GM21528 (cell line): ENCODE data around the gene COL23A1.

Source experiments
- ATAC-seq: cut with Tn5 transposase; IDR thresholded peaks from one replicate; pipeline ENCODE4 v1.9.1; 2021; ENCODE audit warnings: mild to moderate bottlenecking, moderate library complexity; ENCODE audit not compliant: unreplicated experiment, low FRiP score

Gene COL23A1

DNA sequence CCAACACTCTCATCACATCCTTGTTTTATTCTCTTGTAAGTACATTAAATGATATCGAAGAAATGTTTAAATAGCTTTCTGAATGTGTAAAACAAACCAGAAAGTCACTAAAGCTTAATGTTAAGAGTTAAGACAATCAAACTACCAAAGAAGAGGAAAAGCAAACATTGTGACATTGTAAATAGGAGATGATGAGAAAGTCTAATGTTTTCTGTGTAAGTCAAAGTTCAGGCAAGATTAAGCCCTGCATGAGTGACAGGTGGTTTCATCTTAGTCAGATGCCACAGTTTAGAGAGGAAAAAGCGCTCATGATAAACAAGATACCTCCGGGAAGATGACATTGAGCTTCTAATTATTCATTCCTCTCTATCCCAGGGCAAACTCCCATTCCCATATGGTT, 306.7 kb downstream of the COL23A1 start:
- no peak for ATAC-seq

DNA sequence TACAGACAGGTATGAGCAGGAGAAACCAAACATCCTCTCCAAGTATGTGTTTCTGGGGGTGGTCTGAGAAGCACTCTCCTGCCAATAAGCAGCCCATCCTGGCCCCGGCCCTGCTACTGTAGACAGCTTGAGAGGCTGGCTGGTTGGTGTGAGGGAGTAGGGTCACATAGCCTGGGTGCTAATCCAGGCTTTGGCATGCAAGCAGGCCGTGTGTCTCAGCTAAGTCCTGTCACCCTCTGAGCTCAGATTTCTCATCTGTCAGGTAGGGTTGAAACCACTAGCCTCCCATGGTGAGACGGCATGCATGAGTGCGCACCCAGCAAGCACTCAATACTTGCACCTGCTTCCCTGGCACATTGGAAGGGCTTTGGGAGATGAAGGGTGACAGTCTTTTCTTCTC, 307.8 kb downstream of the COL23A1 start:
- no peak for ATAC-seq

DNA sequence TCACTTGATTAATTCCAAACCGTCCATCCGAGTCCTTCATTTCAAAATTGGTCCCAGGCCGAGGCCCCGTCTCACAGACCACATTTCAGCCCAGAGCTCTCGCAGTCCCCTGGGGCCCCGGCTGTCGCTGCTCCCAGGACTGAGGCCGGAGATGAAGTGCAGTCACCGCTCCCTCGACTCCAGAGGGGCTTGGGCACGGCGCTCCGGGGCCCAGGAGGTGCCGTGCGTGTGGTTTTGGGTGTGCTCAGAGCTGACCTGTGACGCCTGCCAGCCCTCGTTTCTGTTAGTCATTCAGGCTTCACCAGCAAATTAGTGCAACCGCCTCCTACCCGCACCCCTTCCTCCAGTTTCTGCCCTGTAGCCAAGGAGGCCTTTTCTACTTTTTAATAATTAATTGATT, 308.9 kb downstream of the COL23A1 start:
- ATAC-seq, result no peak

DNA sequence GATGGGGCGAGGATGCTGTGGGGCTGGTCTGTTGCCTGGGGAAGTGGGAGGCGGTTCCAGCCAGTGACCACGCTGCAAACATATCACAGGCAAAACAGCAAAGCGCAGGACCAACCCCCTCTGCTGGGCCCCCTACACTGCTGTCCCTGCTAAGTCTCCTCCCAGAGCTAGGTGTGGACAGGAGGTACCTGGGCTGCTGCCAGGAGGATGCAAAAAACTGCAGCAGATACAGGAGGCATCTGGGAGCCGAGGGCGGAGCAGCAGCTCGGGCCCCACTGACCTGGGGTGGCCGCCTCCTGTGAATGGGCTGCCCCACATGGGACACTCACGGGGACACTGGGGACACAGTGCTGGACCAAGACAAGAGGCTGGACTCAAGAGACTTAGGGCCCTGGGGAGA, 309.6 kb downstream of the COL23A1 start:
- ATAC-seq, result no peak

DNA sequence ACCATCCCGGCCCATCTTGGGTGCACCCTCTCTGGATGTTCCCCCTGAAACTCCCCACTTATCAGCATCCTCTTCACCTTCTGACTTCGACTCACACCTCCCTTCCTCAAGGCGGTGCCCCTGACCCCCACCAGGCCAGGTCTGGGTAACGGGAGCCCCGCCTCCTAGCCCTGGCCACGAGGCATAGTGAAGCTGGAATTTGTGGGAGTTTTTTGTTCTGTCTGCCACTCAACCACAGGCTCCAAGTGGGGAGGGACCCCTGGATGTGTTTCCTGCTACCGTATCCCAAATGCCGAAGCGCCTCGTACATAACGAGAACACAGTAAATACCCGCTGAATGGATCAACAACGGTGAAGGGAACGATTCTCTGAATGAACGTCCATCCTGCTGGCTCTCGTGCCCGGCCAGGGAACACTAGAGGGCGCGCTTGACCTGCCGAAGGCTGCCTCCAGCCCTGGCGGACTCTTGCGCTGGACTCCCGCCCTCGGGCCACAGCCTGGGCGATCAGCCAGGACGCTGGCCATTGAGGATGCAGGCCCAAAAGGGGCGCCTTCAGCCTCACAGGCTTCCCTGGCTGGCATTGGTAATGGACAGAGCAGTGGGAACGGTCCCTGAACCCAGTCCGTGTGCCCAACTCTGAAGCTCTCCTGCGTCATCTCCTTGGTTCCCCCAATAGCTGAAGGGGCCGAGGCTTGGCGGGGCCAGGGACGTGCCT, 310.3 kb downstream of the COL23A1 start:
- ATAC-seq, result no peak

DNA sequence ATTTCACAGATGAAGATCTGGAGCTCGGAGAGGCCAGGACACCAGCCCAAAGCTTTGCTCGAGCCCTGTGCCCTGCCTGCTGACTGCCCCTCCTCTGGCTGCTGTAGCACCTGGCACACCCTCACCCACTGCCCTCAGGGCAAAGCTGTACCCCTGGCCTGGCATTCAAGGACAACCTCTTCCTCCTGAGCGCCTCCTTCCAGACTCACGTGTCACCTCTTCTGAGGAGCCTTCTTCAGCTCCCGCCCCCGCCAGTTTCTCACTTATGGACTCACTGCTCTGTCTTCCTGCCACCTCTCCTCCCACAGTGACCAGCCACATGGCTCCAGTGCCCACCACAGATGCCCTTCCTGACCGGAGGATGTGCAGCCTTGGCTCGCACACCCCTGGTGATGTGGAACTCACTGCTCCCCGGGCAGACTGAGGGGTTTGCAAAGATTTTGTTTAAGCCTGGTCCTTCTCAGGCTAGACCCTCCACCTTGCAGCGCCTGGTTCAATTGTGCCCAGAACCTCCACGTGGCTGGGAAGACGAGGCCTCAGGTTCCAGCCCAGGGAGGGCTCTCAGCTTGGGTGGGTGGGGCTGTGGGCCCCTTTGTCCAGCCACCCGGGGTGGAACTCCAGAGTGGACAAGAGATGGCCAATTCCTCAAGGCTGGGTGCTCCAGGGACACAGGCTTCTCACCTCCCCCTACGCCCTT, 311.0 kb downstream of the COL23A1 start:
- ATAC-seq, result no peak

DNA sequence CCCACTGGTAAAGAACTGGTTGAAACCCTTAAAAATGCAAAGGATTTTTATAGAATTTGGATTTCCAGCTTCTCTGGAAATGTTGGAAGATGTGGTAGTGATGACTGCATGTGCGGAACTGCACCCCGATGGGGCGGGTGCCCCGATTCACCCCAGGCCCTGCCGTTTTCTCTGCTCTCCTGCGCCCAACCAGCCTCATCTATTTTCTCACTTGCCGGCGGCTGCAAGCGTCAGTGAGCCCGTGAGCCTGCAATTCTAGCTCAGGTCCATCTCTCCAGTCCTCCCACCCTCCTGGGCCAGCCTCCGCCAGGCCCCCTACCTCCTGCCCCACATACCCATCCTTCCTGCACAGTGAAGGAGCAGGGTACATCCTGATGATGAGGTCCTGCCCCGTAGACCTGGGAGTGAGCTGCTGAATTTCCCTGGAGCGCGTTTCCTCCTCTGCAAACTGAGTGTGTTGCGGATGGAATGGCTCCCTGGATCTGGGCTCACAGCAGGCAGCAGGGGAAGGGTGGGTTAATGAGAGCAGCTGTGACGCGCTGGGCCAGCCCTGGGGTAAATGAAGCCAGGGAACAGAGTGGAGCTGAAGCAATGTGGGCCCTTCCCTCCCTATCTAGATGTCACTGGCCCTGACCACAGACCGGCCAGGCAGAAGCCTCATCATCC, 311.7 kb downstream of the COL23A1 start:
- ATAC-seq, result no peak

DNA sequence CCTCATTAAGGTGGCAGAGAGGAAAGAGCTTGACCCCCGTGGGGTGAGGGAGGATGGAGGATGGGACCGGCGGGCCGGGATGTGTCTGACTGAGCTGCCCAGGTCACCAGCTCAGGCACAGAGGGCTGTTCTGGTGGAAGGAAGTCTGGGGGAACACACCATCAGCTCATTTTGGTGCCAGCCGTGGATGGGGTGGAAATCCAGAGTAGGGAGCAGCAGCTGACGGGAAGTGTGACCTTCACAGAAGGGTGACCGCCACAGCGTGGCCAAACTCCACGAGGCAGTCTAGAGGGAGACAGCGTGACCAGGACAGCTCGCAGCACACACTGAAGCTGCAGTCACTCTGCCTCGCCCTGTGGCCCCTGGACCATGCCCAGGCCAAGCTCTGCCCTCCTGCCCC, 312.3 kb downstream of the COL23A1 start:
- no peak for ATAC-seq

DNA sequence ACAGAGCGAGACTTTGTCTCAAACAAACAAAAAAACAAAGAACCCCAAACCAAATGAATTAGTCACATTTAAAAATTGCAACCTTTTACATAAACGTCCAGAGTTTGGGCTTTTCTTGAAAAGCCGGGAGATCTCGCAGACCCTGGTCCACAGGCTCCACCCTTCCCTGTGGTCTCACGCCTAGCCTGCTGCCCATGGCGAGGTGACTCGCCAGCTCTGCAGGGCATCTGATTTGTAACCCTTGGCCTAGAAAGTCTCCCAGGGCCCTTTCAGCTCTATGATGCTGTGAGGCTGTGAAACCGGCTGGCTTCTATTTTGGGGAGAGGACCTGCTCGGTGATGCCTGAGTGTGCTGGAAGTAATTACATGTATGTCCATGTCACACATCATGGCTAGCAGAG, 312.8 kb downstream of the COL23A1 start:
- ATAC-seq, result no peak

DNA sequence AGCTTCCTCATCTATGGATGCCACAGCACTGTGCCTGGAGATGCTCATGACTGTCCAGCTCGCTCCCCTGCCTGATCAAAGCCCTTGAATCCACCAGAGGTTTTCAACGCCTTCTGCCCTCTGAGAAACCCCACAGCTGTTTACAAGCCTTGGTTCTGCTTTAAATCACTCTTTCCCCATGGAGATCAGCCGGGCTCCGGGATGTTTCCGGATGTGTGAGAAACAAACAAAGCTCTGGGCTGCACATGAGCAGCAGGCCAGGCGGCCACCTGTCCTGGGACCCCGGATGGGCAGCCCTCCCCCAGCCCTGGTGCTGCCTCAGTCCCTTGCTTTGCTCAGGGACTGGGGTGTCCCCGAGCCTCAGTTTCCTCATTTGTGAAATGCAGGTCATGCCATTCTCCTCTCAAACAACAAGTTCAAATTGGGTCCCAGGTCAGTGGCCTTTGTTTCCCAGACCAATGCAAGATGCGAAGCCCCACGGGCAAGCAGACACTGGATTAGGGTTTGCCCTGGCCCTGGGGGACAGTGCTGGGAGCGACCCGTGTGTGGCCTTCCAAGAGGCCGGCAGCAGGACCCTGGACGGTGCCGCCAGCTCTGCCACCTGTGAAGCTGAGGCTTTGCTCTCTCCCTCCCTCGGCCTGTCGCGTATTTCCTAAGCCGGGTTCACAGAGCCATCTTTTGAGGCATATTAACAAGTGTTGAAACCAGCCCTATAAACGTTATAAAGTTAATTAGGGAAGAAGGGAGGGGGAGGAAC, 315.2 kb downstream of the COL23A1 start:
- no peak for ATAC-seq

DNA sequence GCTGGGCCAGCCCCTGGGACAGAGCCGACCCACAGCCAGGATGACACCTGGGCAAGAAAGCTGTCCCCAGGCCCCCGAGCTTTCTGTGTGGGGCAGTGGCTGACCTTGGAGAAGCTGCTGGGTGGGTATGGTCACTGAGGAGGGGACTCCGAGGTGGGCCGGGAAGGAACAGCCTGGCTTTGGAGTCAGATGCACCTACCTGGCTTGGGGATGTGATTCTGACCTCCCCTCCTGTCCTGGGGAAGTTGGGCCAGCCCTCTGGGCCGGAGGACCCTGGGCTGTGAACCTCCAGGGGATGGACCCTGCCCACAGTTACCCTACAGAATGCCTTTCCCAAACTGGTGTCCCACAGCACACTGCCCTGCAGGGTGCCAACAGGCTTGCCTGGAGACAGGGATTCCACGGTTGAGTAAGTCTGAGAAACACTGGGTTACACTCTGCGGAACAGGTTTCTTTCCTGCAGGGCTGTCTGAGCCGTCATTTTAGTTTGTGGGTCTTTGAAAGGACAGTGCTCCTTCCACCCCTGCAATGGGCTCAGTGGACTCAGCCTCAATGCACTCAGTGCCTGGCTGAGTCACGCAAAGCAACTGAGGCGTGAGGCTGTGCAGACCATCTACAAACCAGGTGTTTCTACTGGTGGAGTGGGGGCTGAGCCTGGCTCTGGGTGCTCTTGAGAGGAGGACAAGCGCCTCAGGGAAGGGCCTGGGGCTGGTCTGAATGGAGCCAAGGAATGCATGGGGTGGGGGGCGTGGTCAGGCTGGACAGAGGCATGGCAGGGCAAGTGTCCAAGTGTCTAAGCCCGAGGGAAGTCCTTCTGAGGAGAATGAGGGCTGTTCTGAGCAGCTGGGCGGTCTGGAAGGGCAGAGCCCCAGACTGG, 316.3 kb downstream of the COL23A1 start:
- no peak for ATAC-seq

DNA sequence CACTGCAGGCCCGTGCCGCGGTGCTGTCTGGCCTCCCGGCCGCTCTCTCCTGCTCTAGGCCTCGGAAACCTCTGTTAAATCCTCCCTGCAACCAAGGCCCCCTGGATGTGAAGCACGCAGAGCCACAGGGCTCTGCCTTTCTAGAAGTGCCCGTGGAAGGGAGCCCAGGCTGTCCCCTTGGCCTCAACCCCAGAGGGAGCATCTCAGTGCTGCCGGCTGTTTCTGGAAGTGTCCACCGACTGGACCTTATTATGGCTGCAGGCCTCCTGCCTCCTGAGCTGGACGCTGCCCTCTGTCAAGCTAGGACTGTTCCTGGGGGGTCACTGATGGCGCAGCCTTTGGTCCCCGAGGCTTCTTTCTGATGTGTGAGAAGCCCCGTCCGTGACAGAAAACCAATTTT, 317.2 kb downstream of the COL23A1 start:
- ATAC-seq, result no peak

DNA sequence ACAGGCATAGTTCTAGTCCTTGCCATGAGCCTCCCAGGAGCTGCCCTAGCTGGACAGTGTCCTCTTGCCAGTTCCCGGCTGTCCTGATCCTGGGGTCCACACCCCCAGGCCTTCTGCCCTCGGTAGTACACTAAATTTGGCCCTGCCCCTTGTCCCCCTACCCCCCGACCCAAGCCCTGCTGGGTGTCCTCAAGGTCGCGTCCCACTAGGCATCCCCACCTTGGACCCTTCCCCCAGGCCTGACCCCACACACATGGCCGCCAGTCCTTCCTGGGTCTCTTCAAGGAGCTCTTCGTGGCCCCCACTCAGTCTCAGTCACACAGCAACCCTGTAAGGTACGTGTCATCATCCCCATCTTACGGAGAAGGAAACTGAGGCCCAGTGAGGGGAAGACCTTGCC, 317.6 kb downstream of the COL23A1 start:
- ATAC-seq, result no peak

DNA sequence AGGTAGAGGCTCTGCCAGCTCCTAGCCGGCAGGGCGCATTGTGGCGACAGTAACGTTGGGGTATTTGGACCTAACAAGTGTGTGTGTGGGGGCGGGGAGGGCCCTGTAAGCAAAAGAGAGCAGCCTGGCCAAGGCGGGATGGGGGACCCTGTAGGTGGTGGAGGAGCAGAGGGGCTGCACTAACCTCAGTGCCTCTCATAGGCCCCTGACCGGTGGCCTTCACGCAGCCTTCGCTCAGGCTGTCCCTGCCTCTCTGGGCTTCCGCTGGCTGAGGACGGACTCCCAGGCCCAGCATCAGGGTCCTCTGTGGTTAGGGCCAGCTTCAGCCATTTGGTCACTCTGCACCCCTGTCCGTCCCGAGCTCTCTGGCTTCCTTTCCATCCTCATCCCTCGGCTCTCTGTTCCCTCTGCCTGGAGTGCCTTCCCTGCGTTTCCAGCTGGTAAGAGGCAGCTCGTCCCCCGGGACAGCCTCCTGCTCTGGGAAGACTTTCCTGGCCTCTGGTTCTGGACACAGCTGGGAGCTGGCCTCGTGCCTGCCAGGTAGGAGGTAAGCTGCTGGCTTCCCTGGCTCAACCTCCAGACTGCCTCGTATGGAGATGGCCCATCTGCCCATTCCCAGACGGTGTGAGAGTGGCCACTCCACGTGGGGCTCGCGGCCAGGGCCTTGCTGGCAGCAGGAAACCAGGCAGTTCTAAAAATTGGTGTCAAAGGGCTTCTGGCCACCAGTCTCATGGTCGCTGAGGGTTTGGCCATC, 318.3 kb downstream of the COL23A1 start:
- no peak for ATAC-seq

DNA sequence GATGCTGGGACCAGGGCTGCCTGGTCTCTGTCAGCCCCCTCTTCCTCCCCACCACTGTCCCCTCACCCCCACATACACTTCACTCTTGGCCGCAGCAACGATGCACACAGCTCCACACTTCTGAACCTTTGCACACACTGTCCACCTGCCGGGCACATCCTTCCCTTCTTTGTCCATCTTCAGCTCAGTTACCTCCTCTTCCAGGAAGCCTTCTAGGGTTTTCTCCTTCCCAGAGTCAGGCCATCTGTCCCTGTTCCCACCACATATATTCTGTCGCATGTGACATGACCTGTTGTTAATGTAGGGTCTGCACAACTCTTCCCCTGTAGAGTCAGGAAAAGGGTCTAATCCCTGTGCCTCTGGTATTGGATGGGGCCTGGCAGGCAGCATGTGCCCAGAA, 319.0 kb downstream of the COL23A1 start:
- ATAC-seq, result no peak

DNA sequence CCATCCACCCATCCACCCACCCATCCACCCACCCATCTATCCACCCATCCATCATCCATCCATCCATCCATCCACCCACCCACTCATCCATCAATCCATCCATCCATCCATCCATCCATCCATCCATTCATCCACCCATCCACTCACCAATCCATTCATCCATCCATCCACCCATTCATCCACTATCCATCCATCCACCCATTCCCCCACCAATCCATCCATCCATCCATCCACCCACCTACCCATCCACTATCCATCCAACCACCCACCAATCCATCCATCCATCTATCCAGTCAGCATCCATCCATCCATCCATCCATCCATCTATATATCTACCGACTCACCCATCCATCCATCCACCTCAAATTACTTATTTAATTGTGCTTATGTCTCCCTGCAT, 320.7 kb downstream of the COL23A1 start:
- no peak for ATAC-seq

DNA sequence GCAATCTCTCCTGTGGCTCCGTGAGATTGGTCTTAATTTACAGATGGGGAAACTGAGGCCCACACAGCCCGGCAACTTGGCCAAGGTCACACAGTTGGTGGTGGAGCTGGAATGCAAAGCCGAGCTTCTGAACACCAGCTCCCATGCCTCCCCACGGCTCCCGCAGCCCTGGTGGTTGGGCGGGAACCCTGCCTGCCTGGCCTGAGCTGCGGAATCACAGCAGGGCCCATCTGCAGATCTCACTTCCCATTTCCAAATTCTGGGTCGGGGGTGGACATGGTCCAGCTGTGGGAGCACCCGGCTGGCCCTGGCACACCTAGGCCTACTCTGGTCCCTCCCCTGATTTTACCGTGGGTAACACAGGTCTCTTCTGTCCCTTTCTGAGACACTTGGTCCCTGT, 322.3 kb downstream of the COL23A1 start:
- no peak for ATAC-seq

DNA sequence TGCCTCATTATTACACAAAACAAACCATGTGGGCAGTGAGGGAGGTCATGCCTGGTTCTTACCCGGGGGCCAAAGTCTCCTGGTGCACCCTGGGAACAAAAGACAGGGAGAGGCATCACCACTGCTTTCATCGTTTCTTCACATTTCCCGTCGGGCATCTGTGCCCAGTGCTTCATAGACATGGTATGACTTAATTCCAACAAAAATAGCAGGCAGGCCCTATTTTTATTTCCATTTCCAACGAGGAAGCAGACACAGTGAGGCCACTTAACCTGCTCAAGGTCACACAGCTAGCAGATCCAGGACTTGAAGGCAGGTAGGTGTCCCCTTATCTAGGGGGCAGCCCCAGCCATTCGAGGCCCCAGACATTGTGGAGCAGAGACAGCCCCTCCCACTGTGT, 322.9 kb downstream of the COL23A1 start:
- no peak for ATAC-seq

DNA sequence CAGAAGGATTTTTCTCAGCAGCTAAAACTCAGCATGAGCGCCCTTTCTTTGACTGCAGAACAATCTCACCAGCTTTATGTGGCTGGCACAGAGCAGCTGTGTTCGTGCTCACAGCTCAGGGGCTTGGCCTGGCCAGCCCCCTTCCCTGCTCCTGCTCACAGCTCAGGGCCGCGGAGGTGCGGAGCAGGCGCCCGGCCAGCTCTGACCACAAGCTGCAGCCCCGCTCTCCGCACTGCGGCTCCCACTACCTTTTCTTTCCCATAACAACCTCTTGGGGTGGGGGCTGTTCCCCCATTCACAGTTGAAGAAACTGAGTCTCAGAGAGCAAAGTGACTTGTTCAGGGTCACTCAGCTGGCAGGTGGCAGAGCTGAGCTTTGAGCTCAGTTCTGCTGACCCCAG, 323.6 kb downstream of the COL23A1 start:
- ATAC-seq, result no peak
